NCI-H774 (cell line): Measurements from ENCODE around the gene SCYGR5.
"Not testable (repeated sequence)": the region's sequence is repeated elsewhere in the genome, so short reads cannot be mapped to it uniquely, and the experiment has no call there.

ENCODE experiments used
- DNase-seq: peaks from one replicate; lab custom pipeline; 2025; lab: John Stamatoyannopoulos, UW

The SCYGR5 gene

DNA sequence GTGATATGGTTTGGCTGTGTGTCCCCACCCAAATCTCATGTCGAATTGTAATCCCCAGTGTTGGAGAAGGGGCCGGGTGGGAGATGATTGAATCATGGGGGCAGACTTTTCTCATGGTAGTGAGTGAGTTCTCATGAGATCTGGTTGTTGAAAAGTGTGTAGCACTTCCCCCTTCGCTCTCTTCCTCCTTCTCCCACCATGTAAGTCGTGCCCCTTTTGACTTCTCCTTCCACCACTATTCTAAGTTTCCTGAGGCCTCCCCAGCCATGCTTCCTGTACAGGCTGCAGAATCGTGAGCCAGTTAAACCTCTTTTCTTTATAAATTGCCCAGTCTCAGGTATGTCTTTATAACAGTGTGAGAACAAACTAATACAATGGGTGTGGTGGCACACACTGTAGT lies 7.0 kb downstream of the SCYGR5 start:
- not testable (repeated sequence) for DNase-seq

- DNase-seq = no peak
These were observed 7.9 kb downstream of the SCYGR5 start for GRCh38 chr2:227674485-227674884.

GRCh38 chr2:227677928-227678327 lies 11.3 kb downstream of the SCYGR5 start:
- no peak for DNase-seq

GRCh38 chr2:227684258-227684657 lies 17.7 kb downstream of the SCYGR5 start:
- DNase-seq = no peak

DNA sequence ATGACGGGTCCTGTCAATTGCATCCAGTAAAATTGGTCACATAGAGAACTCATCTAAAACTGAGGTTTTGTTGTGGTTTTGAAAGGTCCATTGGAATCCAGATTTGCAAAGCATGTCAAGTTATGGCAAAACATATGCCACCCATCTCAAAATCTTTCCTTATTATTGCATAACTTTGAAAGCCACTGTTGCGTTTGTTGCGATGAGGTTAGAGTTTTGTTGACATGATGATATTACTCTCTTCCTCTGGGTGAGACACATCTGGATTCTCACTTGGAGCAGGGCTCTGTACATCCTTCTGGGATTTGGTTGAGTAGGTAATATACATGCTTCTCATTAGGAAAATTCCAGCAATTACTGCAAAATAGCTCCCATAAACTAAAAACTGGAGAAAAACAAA lies 20.6 kb downstream of the SCYGR5 start:
- DNase-seq = no peak

GRCh38 chr2:227696990-227697679 lies 30.5 kb downstream of the SCYGR5 start:
- no peak for DNase-seq

DNA sequence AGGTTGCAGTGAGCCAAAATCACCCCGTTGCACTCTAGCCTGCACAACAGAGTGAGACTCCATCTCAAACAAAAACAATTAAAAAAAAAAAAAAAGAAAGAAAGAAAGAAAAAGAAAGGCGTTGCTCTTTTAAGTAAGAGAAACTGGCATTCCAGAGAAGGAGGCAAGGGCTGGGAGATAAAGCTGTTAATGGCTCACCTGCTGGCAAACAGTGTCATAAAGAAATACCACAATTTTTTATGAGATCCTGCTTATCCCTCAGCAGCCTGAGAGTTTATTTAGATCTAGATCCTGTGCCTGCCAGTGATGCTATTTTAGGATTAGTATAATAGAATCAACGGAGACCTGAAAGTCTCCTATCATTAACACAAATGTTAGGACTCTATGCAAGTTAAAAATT lies 35.0 kb downstream of the SCYGR5 start:
- DNase-seq = no peak

DNA sequence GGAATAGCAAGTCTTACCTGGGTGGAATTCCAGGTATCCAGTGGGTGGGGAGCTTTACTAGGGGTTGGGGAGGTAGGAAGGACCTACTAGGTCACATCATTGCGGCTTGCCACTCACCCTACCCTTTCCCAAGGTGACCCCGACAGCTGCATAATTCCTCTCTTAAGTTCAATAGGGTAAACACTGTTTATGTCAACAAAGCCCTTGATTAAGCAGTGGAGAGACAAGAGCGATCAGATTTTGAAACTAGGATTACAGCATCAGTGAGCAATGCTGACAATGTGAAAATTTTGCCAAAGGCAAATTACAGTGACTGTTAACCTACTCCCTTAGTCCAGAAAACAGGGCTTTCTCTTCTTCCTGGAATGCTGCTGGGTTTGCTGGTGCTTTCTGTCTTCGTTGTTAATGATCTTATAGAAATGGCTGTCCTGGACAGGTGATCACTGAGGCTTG lies 36.7 kb downstream of the SCYGR5 start:
- peak; percentile 13 for DNase-seq

- DNase-seq = no peak
These were observed 37.4 kb downstream of the SCYGR5 start for GRCh38 chr2:227703961-227704360.

- DNase-seq = no peak
These were observed 40.3 kb downstream of the SCYGR5 start for GRCh38 chr2:227706859-227707258.

DNA sequence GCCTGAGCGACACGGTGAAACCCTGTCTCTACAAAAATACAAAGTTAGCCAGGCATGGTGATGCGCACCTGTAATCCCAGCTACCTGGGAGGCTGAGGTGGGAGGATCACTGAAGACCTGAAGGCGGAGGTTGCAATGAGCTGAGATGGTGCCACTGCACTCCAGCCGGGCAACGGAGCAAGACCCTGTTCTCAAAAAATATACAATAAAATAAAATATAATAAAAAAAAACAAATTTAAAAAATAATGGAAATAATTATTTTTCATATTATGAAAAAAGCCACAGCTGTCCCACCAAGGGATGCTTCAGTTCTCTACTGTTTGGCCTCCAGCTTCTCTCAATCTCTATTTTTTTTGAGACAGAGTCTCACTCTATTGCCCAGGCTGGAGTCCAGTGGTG lies 40.8 kb downstream of the SCYGR5 start:
- no peak for DNase-seq

GRCh38 chr2:227710986-227711385 lies 44.4 kb downstream of the SCYGR5 start:
- no peak for DNase-seq

- no peak for DNase-seq
These were observed 46.7 kb downstream of the SCYGR5 start for GRCh38 chr2:227713291-227713690.

DNA sequence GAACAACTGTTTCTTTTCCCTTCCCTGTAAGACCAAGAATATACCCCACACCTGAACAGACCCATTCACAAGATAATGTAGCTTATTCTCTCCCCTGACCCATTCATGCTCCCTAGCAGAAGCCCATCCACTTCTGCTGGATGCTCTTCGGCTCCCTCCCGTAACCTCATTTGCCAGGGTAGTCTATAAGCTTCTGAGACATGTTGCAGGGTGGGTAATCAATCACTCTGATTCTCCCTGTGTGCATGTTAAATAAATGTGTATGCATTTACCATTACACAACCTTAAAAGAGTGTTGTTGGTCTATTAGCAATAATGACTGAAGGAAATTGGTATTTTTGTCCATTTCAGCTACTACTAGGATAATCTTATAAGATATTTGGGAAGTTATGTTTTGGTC lies 49.9 kb downstream of the SCYGR5 start:
- DNase-seq = no peak
